Skeletal muscle tissue (tissue), 4 donors: ENCODE results near the gene GRIK5. TPM values are rescaled to one million over a fixed set of nuclear protein-coding genes. Genes with fewer than 3 reads are reported as not detected.

ENCODE experiments used
- H3K27ac ChIP-seq: one replicate; pipeline ENCODE4 v1.7.0; 2013; ENCODE audit warnings: mild to moderate bottlenecking, low read depth, low read length, inconsistent platforms
- H3K27me3 ChIP-seq, 3 donors: one replicate each; pipeline ENCODE4 v1.7.0; 2013; ENCODE audit warnings: low read length in 3 of 3; ENCODE audit not compliant: control insufficient read depth in 3 of 3, insufficient read depth in 3 of 3
- H3K36me3 ChIP-seq, 3 donors: one replicate each; pipeline ENCODE4 v1.7.0; 2013; ENCODE audit warnings: low read length in 3 of 3; ENCODE audit not compliant: control insufficient read depth in 3 of 3, insufficient read depth in 3 of 3
- H3K4me1 ChIP-seq, 3 donors: one replicate each; pipeline ENCODE4 v1.7.0; 2013; ENCODE audit warnings: low read length in 3 of 3, mild to moderate bottlenecking in 3 of 3; ENCODE audit not compliant: control insufficient read depth in 3 of 3, insufficient read depth in 3 of 3
- H3K4me3 ChIP-seq, 3 donors: one replicate each; pipeline ENCODE4 v1.7.0; 2013; ENCODE audit warnings: low read length in 3 of 3
- H3K9ac ChIP-seq, 3 donors: one replicate each; pipeline ENCODE4 v1.7.0; 2013; ENCODE audit warnings: low read length in 3 of 3, mild to moderate bottlenecking in 3 of 3, moderate library complexity in 2 of 3, low read depth in 1 of 3
- H3K9me3 ChIP-seq, 3 donors: one replicate each; pipeline ENCODE4 v1.7.0; 2013; ENCODE audit warnings: low read length in 3 of 3; ENCODE audit not compliant: control insufficient read depth in 3 of 3
- total RNA-seq: library from RNA; depleted of rRNA; stranded (reverse); fragments of >200 nt; gene quantifications from one replicate; pipeline ENCODE4 v1.2.3, GENCODE V29; 2014
- donor health status: Osteomylitis.

Gene GRIK5
- total RNA-seq, 1 donor from 2014 or later = 1.0 TPM

DNA sequence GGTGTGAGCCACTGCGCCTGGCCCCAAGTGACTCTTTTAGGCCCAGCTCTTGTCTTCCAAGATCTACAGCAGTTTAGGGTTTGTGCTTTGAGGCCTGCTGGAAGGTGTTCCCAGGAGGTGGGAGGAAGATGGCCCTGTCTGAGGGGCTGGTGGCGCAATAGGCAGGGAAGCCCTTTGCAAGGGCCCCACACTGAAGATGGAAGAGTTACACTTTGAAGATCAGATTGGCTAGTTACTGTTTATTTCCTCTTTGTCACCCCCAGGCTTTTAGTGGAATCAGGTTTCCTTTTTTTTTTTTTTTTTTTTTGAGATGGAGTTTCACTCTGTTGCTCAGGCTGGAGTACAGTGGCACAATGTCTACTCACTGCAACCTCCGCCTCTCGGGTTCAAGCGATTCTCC lies 109.0 kb downstream of the GRIK5 start:
- Histone ChIP-seq H3K36me3 (peaks cover 5 to 9% (median 9%) of the 10 kb centered on the region in 3 donors), H3K4me3 (no peak overlapping the region), H3K27ac (no peak overlapping the region), H3K9ac (no peak overlapping the region), H3K27me3 (peaks cover 0 to 1% (median 0%) of the 10 kb centered on the region in 3 donors), H3K9me3 (no peaks in the 10 kb centered on the region), H3K4me1 (peaks cover 16 to 20% (median 17%) of the 10 kb centered on the region in 3 donors)

GRCh38 chr19:41959056-41960053 lies 110.7 kb downstream of the GRIK5 start, which contains the start of gene RABAC1:
TSS of gene RABAC1 (minus strand) at chr19:41959321. CDS start at chr19:41959292, 29 bp downstream.
- H3K9ac ChIP-seq = peak within 1 kb of the TSS; percentile 77 to 85 (median 82)
- peaks cover 16 to 20% (median 17%) of the 10 kb centered on the region in 3 donors for H3K4me1 ChIP-seq
- H3K27me3 ChIP-seq = no peaks in the 10 kb centered on the region
- H3K4me3 ChIP-seq = peak within 1 kb of the TSS; percentile 82 to 92 (median 90)
- peaks cover 5 to 14% (median 11%) of the 10 kb centered on the region in 3 donors for H3K36me3 ChIP-seq
- H3K27ac ChIP-seq = peak within 1 kb of the TSS; percentile 62
- H3K9me3 ChIP-seq = no peaks in the 10 kb centered on the region

GRCh38 chr19:41958367-41959055 lies 111.5 kb downstream of the GRIK5 start:
- H3K9ac ChIP-seq = peak overlapping the region; percentile 77 to 85 (median 82)
- no peaks in the 10 kb centered on the region for H3K9me3 ChIP-seq
- H3K36me3 ChIP-seq = peaks cover 5 to 14% (median 11%) of the 10 kb centered on the region in 3 donors
- H3K27ac ChIP-seq = peak overlapping the region; percentile 62
- no peaks in the 10 kb centered on the region for H3K27me3 ChIP-seq
- peak overlapping the region; percentile 82 to 92 (median 90) for H3K4me3 ChIP-seq
- peaks cover 16 to 20% (median 17%) of the 10 kb centered on the region in 3 donors for H3K4me1 ChIP-seq

GRCh38 chr19:41957838-41958366 lies 112.1 kb downstream of the GRIK5 start:
- peak overlapping the region; percentile 62 for H3K27ac ChIP-seq
- H3K36me3 ChIP-seq = peaks cover 5 to 14% (median 11%) of the 10 kb centered on the region in 3 donors

GRCh38 chr19:41957161-41957837 lies 112.7 kb downstream of the GRIK5 start:
- Histone ChIP-seq H3K36me3 (peaks cover 5 to 14% (median 11%) of the 10 kb centered on the region in 3 donors), H3K27me3 (no peaks in the 10 kb centered on the region), H3K4me1 (peaks cover 16 to 20% (median 17%) of the 10 kb centered on the region in 3 donors), H3K9ac (peak overlapping the region in 2 of 3 donors; percentile 9 to 40), H3K27ac (no peak overlapping the region), H3K9me3 (no peaks in the 10 kb centered on the region), H3K4me3 (no peak overlapping the region)

More at GRCh38 chr19:41957838-41958366, 112.1 kb downstream of the GRIK5 start:
- Histone ChIP-seq H3K4me3 (peak overlapping the region; percentile 82 to 92 (median 90)), H3K4me1 (peaks cover 16 to 20% (median 17%) of the 10 kb centered on the region in 3 donors), H3K27me3 (no peaks in the 10 kb centered on the region), H3K9me3 (no peaks in the 10 kb centered on the region), H3K9ac (peak overlapping the region in 2 of 3 donors; percentile 82 to 85)

- H3K9me3 ChIP-seq = no peaks in the 10 kb centered on the region
- no peak overlapping the region for H3K27ac ChIP-seq
- peaks cover 5 to 14% (median 11%) of the 10 kb centered on the region in 3 donors for H3K36me3 ChIP-seq
- H3K4me1 ChIP-seq = peaks cover 16 to 22% (median 17%) of the 10 kb centered on the region in 3 donors
- H3K4me3 ChIP-seq = no peak overlapping the region
- H3K27me3 ChIP-seq = no peaks in the 10 kb centered on the region
- H3K9ac ChIP-seq = no peak overlapping the region
Observed at GRCh38 chr19:41956621-41957020, 113.4 kb downstream of the GRIK5 start.

- Histone ChIP-seq H3K27ac (no peak overlapping the region), H3K27me3 (no peaks in the 10 kb centered on the region), H3K9ac (no peak overlapping the region), H3K9me3 (no peaks in the 10 kb centered on the region), H3K4me3 (no peak overlapping the region), H3K36me3 (peaks cover 5 to 14% (median 11%) of the 10 kb centered on the region in 3 donors), H3K4me1 (peaks cover 16 to 22% (median 17%) of the 10 kb centered on the region in 3 donors)
Observed at GRCh38 chr19:41955521-41955920, 114.5 kb downstream of the GRIK5 start.

DNA sequence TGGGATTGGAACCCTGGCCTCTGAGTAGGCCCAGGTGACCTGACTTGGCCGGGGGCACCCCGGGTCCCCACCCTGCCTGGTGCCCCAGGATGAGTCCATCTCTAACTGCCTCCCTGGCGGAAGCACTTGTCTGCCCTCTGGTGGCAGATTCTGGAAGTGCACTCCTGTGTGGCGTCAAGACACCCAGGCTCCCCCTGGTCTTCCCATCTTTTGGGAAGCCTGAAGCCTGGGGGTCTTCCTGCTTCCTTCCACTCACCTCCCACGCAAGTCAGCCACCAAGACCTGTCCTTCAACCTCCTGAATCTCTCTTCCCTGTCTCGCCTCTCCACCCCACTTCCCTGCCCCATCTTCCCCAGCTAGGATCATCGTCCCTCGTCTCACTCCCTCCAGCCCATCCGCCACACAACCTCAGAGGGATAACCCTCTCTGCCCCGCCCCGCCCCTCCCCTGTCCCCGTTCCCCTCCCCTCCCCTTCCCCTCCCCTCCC lies 118.3 kb downstream of the GRIK5 start:
- Histone ChIP-seq H3K9me3 (no peaks in the 10 kb centered on the region), H3K36me3 (peaks cover 5 to 10% (median 8%) of the 10 kb centered on the region in 3 donors), H3K4me3 (no peak overlapping the region), H3K9ac (no peak overlapping the region), H3K27ac (no peak overlapping the region), H3K27me3 (no peaks in the 10 kb centered on the region), H3K4me1 (peaks cover 0 to 2% (median 0%) of the 10 kb centered on the region in 3 donors)
